HEK293 (cell line): Measurements from ENCODE around the gene SIRPA.

Experiments
- CTCF ChIA-PET: fragments of 350-600 bp; formaldehyde crosslinking; extraction: SDS; loops from one replicate; lab custom pipeline; 2021; ENCODE audit warnings: antibody characterized with exemption; lab: Yijun Ruan, JAX
- POLR2A ChIA-PET: fragments of 300-600 bp; formaldehyde crosslinking; extraction: SDS; loops from one replicate; lab custom pipeline; 2020; ENCODE audit warnings: antibody characterized with exemption, inconsistent platforms; lab: Yijun Ruan, JAX
- H3K27ac ChIP-seq: fragments of 200-500 bp; sonication (Bioruptor generic); 2 replicates; pipeline ENCODE4 v1.5.1; 2014; ENCODE audit warnings: low read depth, low read length, control low read depth, inconsistent platforms; ENCODE audit errors: extremely low read depth
- H3K36me3 ChIP-seq, 2 experiments: fragments of 200-500 bp in 1 of 2; sonication (Bioruptor generic) in 1 of 2; 1 replicate in 1 of 2; 2 replicates in 1 of 2; pipeline ENCODE4 v1.5.1; 2014 to 2017; ENCODE audit warnings: inconsistent platforms in 2 of 2, low read length in 2 of 2; ENCODE audit not compliant: control insufficient read depth in 2 of 2, insufficient read depth in 1 of 2
- H3K4me1 ChIP-seq: fragments of 200-500 bp; sonication (Bioruptor generic); 2 replicates; pipeline ENCODE4 v1.5.1; 2014; ENCODE audit warnings: mild to moderate bottlenecking, low read length, inconsistent platforms; ENCODE audit not compliant: control insufficient read depth, insufficient read depth
- H3K4me3 ChIP-seq: 2 replicates; pipeline ENCODE4 v1.5.1; 2011; ENCODE audit warnings: low read depth, mild to moderate bottlenecking, control low read depth, low read length, moderate library complexity
- H3K9me3 ChIP-seq: fragments of 200-500 bp; sonication (Bioruptor generic); 2 replicates; pipeline ENCODE4 v1.5.1; 2014; ENCODE audit warnings: low read depth, low read length, inconsistent platforms; ENCODE audit not compliant: control insufficient read depth, insufficient read depth
- FEZF1 ChIP-seq: fragments of 450-650 bp; formaldehyde crosslinking; IDR thresholded peaks from 2 replicates; pipeline ENCODE4 v1.5.1; 2016; ENCODE audit warnings: missing biosample characterization, missing genetic modification characterization
- HIC1 ChIP-seq: fragments of 450-650 bp; formaldehyde crosslinking; IDR thresholded peaks from 2 replicates; pipeline ENCODE4 v1.5.1; 2016; ENCODE audit warnings: missing biosample characterization, missing genetic modification characterization
- HOXC10 ChIP-seq: sonication (generic); formaldehyde crosslinking; IDR thresholded peaks from 2 replicates; pipeline ENCODE4 v1.8.1; 2023; ENCODE audit warnings: mild to moderate bottlenecking, missing genetic modification reagents
- SCRT1 ChIP-seq: fragments of 450-650 bp; formaldehyde crosslinking; IDR thresholded peaks from 2 replicates; pipeline ENCODE4 v1.5.1; 2016; ENCODE audit warnings: missing biosample characterization, missing genetic modification characterization, borderline replicate concordance
- TCF7L2 ChIP-seq: IDR thresholded peaks from 2 replicates; pipeline ENCODE4 v1.6.1; 2011; ENCODE audit warnings: low read depth, mild to moderate bottlenecking, inconsistent platforms, low read length, moderate library complexity, borderline replicate concordance
- ZFP3 ChIP-seq: fragments of 450-650 bp; formaldehyde crosslinking; IDR thresholded peaks from 2 replicates; pipeline ENCODE4 v1.5.1; 2016; ENCODE audit warnings: low read depth, missing biosample characterization, missing genetic modification characterization
- ZNF10 ChIP-seq: fragments of 450-650 bp; formaldehyde crosslinking; IDR thresholded peaks from 2 replicates; pipeline ENCODE4 v1.5.1; 2017; ENCODE audit warnings: missing biosample characterization, missing genetic modification characterization
- ZNF121 ChIP-seq: fragments of 450-650 bp; formaldehyde crosslinking; IDR thresholded peaks from 2 replicates; pipeline ENCODE4 v1.5.1; 2016; ENCODE audit warnings: missing biosample characterization, missing genetic modification characterization
- ZNF292 ChIP-seq: fragments of 450-650 bp; formaldehyde crosslinking; IDR thresholded peaks from 2 replicates; pipeline ENCODE4 v1.5.1; 2016; ENCODE audit warnings: low read depth, missing biosample characterization, missing genetic modification characterization, borderline replicate concordance
- ZNF335 ChIP-seq: fragments of 450-650 bp; formaldehyde crosslinking; conservative IDR thresholded peaks from 2 replicates; pipeline ENCODE4 v1.5.1; 2016; ENCODE audit warnings: missing biosample characterization, missing genetic modification characterization
- ZNF426 ChIP-seq: fragments of 450-650 bp; formaldehyde crosslinking; IDR thresholded peaks from 2 replicates; pipeline ENCODE4 v1.5.1; 2017; ENCODE audit warnings: missing biosample characterization, missing genetic modification characterization, mild to moderate bottlenecking, inconsistent platforms, moderate library complexity
- ZNF529 ChIP-seq: fragments of 450-650 bp; formaldehyde crosslinking; IDR thresholded peaks from 2 replicates; pipeline ENCODE4 v1.5.1; 2017; ENCODE audit warnings: missing genetic modification characterization, missing biosample characterization; ENCODE audit not compliant: insufficient replicate concordance
- ZNF580 ChIP-seq: fragments of 450-650 bp; formaldehyde crosslinking; IDR thresholded peaks from 2 replicates; pipeline ENCODE4 v1.5.1; 2016; ENCODE audit warnings: missing biosample characterization, missing genetic modification characterization
- ZNF629 ChIP-seq: fragments of 450-650 bp; formaldehyde crosslinking; IDR thresholded peaks from 2 replicates; pipeline ENCODE4 v1.5.1; 2017; ENCODE audit warnings: missing biosample characterization, missing genetic modification characterization
- ZNF677 ChIP-seq: fragments of 450-650 bp; IDR thresholded peaks from 2 replicates; pipeline ENCODE4 v1.5.0; 2018; ENCODE audit warnings: missing biosample characterization, mild to moderate bottlenecking, missing genetic modification characterization, moderate library complexity
- ZNF707 ChIP-seq: fragments of 450-650 bp; formaldehyde crosslinking; IDR thresholded peaks from 2 replicates; pipeline ENCODE4 v1.5.1; 2016; ENCODE audit warnings: missing biosample characterization, missing genetic modification characterization
- ZNF830 ChIP-seq: fragments of 450-650 bp; IDR thresholded peaks from 2 replicates; pipeline ENCODE4 v1.5.0; 2018; ENCODE audit warnings: missing biosample characterization, missing genetic modification characterization, low read depth, mild to moderate bottlenecking, moderate library complexity
- TF ChIP-seq, protein P1 (sequence below): fragments of 450-650 bp; formaldehyde crosslinking; IDR thresholded peaks from 2 replicates; pipeline ENCODE4 v1.5.1; 2016; ENCODE audit warnings: missing biosample characterization, missing genetic modification characterization
- TF ChIP-seq, protein P2 (sequence below): fragments of 450-650 bp; formaldehyde crosslinking; IDR thresholded peaks from 2 replicates; pipeline ENCODE4 v1.5.1; 2016; ENCODE audit warnings: missing biosample characterization, missing genetic modification characterization
- TF ChIP-seq, protein P3 (sequence below): fragments of 450-650 bp; IDR thresholded peaks from 2 replicates; pipeline ENCODE4 v1.5.1; 2018; ENCODE audit warnings: missing biosample characterization, missing genetic modification characterization

The SIRPA gene

GRCh38 chr20:1946442-1946761 is 51.2 kb downstream of the SIRPA start (continued):
- TF ChIP-seq, protein P1, sequence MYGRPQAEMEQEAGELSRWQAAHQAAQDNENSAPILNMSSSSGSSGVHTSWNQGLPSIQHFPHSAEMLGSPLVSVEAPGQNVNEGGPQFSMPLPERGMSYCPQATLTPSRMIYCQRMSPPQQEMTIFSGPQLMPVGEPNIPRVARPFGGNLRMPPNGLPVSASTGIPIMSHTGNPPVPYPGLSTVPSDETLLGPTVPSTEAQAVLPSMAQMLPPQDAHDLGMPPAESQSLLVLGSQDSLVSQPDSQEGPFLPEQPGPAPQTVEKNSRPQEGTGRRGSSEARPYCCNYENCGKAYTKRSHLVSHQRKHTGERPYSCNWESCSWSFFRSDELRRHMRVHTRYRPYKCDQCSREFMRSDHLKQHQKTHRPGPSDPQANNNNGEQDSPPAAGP: no peak
- TF ChIP-seq, all 188 proteins: peak for 0

- POLR2A ChIA-PET: interaction anchor here (0.6 to 1.2 kb wide), 2 partner anchors 12 to 44 kb away, joined by 4 read pairs; no protein-coding TSS in a partner anchor
Measured at GRCh38 chr20:1946762-1947534, 51.7 kb downstream of the SIRPA start.

More at GRCh38 chr20:1946762-1947534, 51.7 kb downstream of the SIRPA start:
- H3K4me1 ChIP-seq: no peaks in the 10 kb centered on the region
- H3K27ac ChIP-seq: no peak overlapping the region
- H3K36me3 ChIP-seq: no peaks in the 10 kb centered on the region
- H3K9me3 ChIP-seq: no peaks in the 10 kb centered on the region
- H3K4me3 ChIP-seq: no peak overlapping the region
- CTCF ChIA-PET: interaction anchor here (0.5 to 0.9 kb wide), 3 partner anchors 43 to 260 kb away, joined by 3 to 4 read pairs (median 3); no protein-coding TSS in a partner anchor
- TF ChIP-seq FEZF1 (tag by site-specific recombination) (no peak), ZNF121 (tag by site-specific recombination) (no peak), TCF7L2 (no peak), HIC1 (tag by site-specific recombination) (no peak), ZNF335 (no peak), ZNF426 (tag by site-specific recombination) (no peak), ZNF677 (tag by site-specific recombination) (no peak), ZNF830 (tag by site-specific recombination) (no peak), ZNF10 (tag by site-specific recombination) (no peak), ZFP3 (no peak), SCRT1 (no peak), HOXC10 (CRISPR knock-in tag) (no peak), ZNF529 (tag by site-specific recombination) (no peak), ZNF629 (tag by site-specific recombination) (no peak), ZNF292 (tag by site-specific recombination) (no peak), ZNF707 (tag by site-specific recombination) (no peak), ZNF580 (no peak)
- TF ChIP-seq, protein P2, sequence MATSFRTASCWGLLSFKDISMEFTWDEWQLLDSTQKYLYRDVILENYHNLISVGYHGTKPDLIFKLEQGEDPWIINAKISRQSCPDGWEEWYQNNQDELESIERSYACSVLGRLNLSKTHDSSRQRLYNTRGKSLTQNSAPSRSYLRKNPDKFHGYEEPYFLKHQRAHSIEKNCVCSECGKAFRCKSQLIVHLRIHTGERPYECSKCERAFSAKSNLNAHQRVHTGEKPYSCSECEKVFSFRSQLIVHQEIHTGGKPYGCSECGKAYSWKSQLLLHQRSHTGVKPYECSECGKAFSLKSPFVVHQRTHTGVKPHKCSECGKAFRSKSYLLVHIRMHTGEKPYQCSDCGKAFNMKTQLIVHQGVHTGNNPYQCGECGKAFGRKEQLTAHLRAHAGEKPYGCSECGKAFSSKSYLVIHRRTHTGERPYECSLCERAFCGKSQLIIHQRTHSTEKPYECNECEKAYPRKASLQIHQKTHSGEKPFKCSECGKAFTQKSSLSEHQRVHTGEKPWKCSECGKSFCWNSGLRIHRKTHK: no peak
- TF ChIP-seq, protein P1: no peak
- TF ChIP-seq, protein P3, sequence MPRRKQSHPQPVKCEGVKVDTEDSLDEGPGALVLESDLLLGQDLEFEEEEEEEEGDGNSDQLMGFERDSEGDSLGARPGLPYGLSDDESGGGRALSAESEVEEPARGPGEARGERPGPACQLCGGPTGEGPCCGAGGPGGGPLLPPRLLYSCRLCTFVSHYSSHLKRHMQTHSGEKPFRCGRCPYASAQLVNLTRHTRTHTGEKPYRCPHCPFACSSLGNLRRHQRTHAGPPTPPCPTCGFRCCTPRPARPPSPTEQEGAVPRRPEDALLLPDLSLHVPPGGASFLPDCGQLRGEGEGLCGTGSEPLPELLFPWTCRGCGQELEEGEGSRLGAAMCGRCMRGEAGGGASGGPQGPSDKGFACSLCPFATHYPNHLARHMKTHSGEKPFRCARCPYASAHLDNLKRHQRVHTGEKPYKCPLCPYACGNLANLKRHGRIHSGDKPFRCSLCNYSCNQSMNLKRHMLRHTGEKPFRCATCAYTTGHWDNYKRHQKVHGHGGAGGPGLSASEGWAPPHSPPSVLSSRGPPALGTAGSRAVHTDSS: no peak
- TF ChIP-seq, all 188 proteins: peak for 0
